Vagina (tissue), 2 donors: Measurements from ENCODE around the gene ATAD1.

ENCODE experiments used
- POLR2A ChIP-seq, 2 donors: fragments of 450-650 bp; IDR thresholded peaks; one replicate each; pipeline ENCODE4 v1.6.1; 2017; ENCODE audit warnings: antibody characterized with exemption in 2 of 2, mild to moderate bottlenecking in 2 of 2, moderate library complexity in 2 of 2
- POLR2AphosphoS5 ChIP-seq, 2 donors: sonication (generic); formaldehyde crosslinking; IDR thresholded peaks; one replicate each; pipeline ENCODE4 v1.9.0; 2017; ENCODE audit warnings: antibody characterized with exemption in 2 of 2, mild to moderate bottlenecking in 2 of 2, low read depth in 1 of 2; ENCODE audit not compliant: insufficient read depth in 1 of 2
- TF ChIP-seq, protein P1 (sequence below), 3 experiments: fragments of 450-650 bp in 2 of 3; fragments of 200-600 bp in 1 of 3; sonication (generic) in 1 of 3; IDR thresholded peaks; one replicate each; pipeline ENCODE4 v1.5.1; 2017 to 2019; ENCODE audit warnings: antibody characterized with exemption in 3 of 3, mild to moderate bottlenecking in 2 of 3, moderate library complexity in 2 of 3

DNA sequence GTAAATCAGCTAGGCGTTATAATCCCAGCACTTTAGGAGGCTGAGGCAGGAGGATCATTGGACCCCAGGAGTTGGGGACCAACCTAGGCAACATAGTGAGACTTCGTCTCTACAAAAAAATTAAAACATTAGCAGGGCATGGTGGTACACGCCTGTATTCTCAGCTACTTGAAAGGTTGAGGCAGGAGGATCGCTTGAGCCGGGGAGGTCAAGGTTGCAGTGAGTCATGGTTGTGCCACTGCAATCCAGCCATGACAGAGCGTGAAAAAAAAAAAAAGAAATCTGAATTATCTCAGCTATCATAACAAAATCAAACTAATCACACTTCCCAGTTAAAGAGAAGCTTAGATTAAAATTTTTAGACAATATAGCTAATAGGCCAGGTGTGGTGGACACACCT is 35.3 kb downstream of the ATAD1 start:
- TF ChIP-seq, protein P1, sequence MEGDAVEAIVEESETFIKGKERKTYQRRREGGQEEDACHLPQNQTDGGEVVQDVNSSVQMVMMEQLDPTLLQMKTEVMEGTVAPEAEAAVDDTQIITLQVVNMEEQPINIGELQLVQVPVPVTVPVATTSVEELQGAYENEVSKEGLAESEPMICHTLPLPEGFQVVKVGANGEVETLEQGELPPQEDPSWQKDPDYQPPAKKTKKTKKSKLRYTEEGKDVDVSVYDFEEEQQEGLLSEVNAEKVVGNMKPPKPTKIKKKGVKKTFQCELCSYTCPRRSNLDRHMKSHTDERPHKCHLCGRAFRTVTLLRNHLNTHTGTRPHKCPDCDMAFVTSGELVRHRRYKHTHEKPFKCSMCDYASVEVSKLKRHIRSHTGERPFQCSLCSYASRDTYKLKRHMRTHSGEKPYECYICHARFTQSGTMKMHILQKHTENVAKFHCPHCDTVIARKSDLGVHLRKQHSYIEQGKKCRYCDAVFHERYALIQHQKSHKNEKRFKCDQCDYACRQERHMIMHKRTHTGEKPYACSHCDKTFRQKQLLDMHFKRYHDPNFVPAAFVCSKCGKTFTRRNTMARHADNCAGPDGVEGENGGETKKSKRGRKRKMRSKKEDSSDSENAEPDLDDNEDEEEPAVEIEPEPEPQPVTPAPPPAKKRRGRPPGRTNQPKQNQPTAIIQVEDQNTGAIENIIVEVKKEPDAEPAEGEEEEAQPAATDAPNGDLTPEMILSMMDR (IDR thresholded peaks at IDR 0.05), result no peak
- TF ChIP-seq POLR2A (IDR thresholded peaks at IDR 0.05) (no peak), POLR2AphosphoS5 (IDR thresholded peaks at IDR 0.05; ENCODE audit: insufficient read depth in 1 of 2, low read depth in 1 of 2) (no peak)
